CD4-positive, alpha-beta T cell (primary cell): ENCODE results near the gene MYRFL. TPM values are rescaled to one million over a fixed set of nuclear protein-coding genes. Genes with fewer than 3 reads are reported as not detected.

Experiments
- ATAC-seq: fragments of 200-7000 bp; cut with Tn5 transposase; one replicate; pipeline ENCODE4 v1.10.0; 2022; ENCODE audit warnings: mild to moderate bottlenecking; ENCODE audit not compliant: poor library complexity
- CTCF ChIA-PET: fragments of 350-600 bp; sonication (Branson Sonifier 250); formaldehyde crosslinking; loops from one replicate; lab custom pipeline; 2021; ENCODE audit warnings: antibody characterized with exemption, inconsistent platforms; lab: Charles Lee
- POLR2A ChIA-PET: fragments of 350-600 bp; sonication (Branson Sonifier 250); formaldehyde crosslinking; loops from one replicate; lab custom pipeline; 2021; ENCODE audit warnings: antibody characterized with exemption, inconsistent platforms; lab: Charles Lee
- DNase-seq, 14 experiments: peaks; one replicate each; pipeline ENCODE4 v3.0.0-alpha.2; 2013 to 2020; ENCODE audit warnings: mixed read lengths in 2 of 14
- H3K27ac ChIP-seq, 2 donors: one replicate each; pipeline versions ENCODE4 v1.5.1 to v1.7.0; 2013; ENCODE audit warnings: low read length in 2 of 2, low read depth in 1 of 2, mild to moderate bottlenecking in 1 of 2
- H3K27me3 ChIP-seq, 2 experiments: 1 replicate in 1 of 2; 2 replicates in 1 of 2; pipeline versions ENCODE4 v1.6.1 to v1.7.0; 2013; ENCODE audit warnings: low read length in 2 of 2, control low read depth in 1 of 2, mild to moderate bottlenecking in 1 of 2, moderate library complexity in 1 of 2; ENCODE audit not compliant: insufficient read depth in 2 of 2, control insufficient read depth in 1 of 2
- H3K36me3 ChIP-seq: one replicate; pipeline ENCODE4 v1.6.1; 2013; ENCODE audit warnings: low read length, control low read depth; ENCODE audit not compliant: insufficient read depth
- H3K4me1 ChIP-seq: one replicate; pipeline ENCODE4 v1.6.1; 2013; ENCODE audit warnings: low read length, control low read depth; ENCODE audit not compliant: insufficient read depth
- H3K4me3 ChIP-seq: one replicate; pipeline ENCODE4 v1.5.1; 2013; ENCODE audit warnings: mild to moderate bottlenecking, low read length, moderate library complexity
- H3K9me3 ChIP-seq, 2 experiments: 1 replicate in 1 of 2; 2 replicates in 1 of 2; pipeline versions ENCODE4 v1.6.1 to v1.7.0; 2013; ENCODE audit warnings: low read length in 2 of 2, mild to moderate bottlenecking in 2 of 2, control low read depth in 1 of 2, moderate library complexity in 1 of 2; ENCODE audit not compliant: control insufficient read depth in 1 of 2, insufficient read depth in 1 of 2
- H3K27ac Mint-ChIP-seq: one replicate; pipeline ENCODE4 v1.8.0; 2020; ENCODE audit warnings: mixed read lengths
- H3K27me3 Mint-ChIP-seq: one replicate; pipeline ENCODE4 v1.8.0; 2021; ENCODE audit warnings: mixed read lengths
- H3K36me3 Mint-ChIP-seq: one replicate; pipeline ENCODE4 v1.8.0; 2021; ENCODE audit warnings: low read depth, mixed read lengths
- H3K4me1 Mint-ChIP-seq: one replicate; pipeline ENCODE4 v1.8.0; 2021; ENCODE audit warnings: low read depth, mixed read lengths
- H3K4me3 Mint-ChIP-seq: one replicate; pipeline ENCODE4 v1.8.0; 2020; ENCODE audit warnings: mild to moderate bottlenecking, mixed read lengths
- H3K9me3 Mint-ChIP-seq: one replicate; pipeline ENCODE4 v1.8.0; 2020; ENCODE audit warnings: mixed read lengths
- intact Hi-C, 2 experiments: fragments of 100-400 bp; cut with DNase I in 1 of 2; cut with micrococcal nuclease in 1 of 2; formaldehyde crosslinking; loops; one replicate each; pipeline versions ENCODE4 v1.15.1 to v1.9.0; 2023 to 2025; cut with DNase I, micrococcal nuclease
- total RNA-seq, 174 experiments: library from RNA in 2 of 174; stranded (reverse) in 2 of 174; gene quantifications; one replicate each; pipeline ENCODE4 v1.2.3 and lab custom pipeline; 2021 to 2026
- TF ChIP-seq, protein P1 (sequence below): fragments of 200-600 bp; IDR thresholded peaks from one replicate; pipeline ENCODE4 v1.8.0; 2022; ENCODE audit warnings: antibody characterized with exemption, mild to moderate bottlenecking

Gene MYRFL
- total RNA-seq, 2 experiments from 2014 or later: not detected

- ChIA-PET POLR2A (interaction anchor here (0.6 kb wide), 1 partner anchor 829 kb away, joined by 3 read pairs; no protein-coding TSS in a partner anchor), CTCF (interaction anchor here (1.1 to 3.7 kb wide), 3 partner anchors 8 to 676 kb away, joined by 3 to 16 read pairs (median 5); no protein-coding TSS in a partner anchor)
- Histone ChIP-seq H3K4me3 (no peak overlapping the region), H3K36me3 (no peaks in the 10 kb centered on the region), H3K4me1 (no peaks in the 10 kb centered on the region), H3K27me3 (no peaks in the 10 kb centered on the region), H3K9me3 (no peaks in the 10 kb centered on the region), H3K27ac (no peak overlapping the region)
- intact Hi-C loops: loop anchor here (1.0 to 5.0 kb wide), 3 partner anchors 677 to 832 kb away; no protein-coding TSS in a partner anchor
- peak; percentile 26 to 71 (median 48) for DNase-seq
- ATAC-seq: peak; percentile 29
- Mint-ChIP-seq H3K36me3 (no peaks in the 10 kb centered on the region), H3K27me3 (peaks cover 8% of the 10 kb centered on the region), H3K4me1 (no peaks in the 10 kb centered on the region), H3K27ac (no peak overlapping the region), H3K9me3 (no peaks in the 10 kb centered on the region), H3K4me3 (no peak overlapping the region)
- TF ChIP-seq, protein P1, sequence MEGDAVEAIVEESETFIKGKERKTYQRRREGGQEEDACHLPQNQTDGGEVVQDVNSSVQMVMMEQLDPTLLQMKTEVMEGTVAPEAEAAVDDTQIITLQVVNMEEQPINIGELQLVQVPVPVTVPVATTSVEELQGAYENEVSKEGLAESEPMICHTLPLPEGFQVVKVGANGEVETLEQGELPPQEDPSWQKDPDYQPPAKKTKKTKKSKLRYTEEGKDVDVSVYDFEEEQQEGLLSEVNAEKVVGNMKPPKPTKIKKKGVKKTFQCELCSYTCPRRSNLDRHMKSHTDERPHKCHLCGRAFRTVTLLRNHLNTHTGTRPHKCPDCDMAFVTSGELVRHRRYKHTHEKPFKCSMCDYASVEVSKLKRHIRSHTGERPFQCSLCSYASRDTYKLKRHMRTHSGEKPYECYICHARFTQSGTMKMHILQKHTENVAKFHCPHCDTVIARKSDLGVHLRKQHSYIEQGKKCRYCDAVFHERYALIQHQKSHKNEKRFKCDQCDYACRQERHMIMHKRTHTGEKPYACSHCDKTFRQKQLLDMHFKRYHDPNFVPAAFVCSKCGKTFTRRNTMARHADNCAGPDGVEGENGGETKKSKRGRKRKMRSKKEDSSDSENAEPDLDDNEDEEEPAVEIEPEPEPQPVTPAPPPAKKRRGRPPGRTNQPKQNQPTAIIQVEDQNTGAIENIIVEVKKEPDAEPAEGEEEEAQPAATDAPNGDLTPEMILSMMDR: peak; percentile 87
Observed at GRCh38 chr12:69900720-69901131, 75.7 kb downstream of the MYRFL start.

DNA sequence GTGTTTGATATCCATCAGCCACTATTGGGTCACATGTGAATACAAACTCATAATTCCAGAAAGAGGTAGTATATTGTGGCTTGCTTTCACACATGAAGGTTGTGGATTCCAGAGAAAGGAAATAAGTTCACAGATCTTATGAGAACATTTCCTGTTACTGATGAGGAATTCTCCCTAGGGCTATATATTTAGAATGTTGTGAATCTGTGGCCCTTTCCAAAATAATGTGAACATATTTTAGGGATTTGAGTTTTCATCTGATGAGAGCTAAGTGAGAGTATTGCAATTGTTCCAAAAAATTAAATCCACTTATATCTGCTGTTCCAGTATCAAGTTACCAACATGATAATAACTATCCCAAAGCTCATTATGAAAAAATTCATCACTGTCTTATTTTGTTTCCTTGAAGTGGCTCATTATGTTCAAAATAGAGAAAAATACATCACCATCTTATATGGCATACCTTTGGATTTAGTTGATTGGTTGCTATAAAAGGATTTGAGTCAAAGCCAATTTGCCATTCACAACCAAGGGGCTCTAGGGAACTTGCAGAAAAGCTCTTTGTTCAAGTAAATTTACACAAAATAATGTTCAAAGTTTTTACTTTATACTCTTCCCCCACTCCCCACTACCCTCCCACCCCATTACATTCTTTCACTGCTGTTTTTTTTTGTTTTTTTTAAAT lies 76.3 kb downstream of the MYRFL start:
- CTCF ChIA-PET: interaction anchor here (1.1 to 3.7 kb wide), 3 partner anchors 8 to 676 kb away, joined by 3 to 16 read pairs (median 5); no protein-coding TSS in a partner anchor
- POLR2A ChIA-PET: interaction anchor here (0.6 kb wide), 1 partner anchor 828 kb away, joined by 3 read pairs; no protein-coding TSS in a partner anchor
- H3K4me3 Mint-ChIP-seq: no peak overlapping the region

GRCh38 chr12:69903548-69903947 lies 78.5 kb downstream of the MYRFL start:
- H3K4me1 Mint-ChIP-seq: peaks cover 9% of the 10 kb centered on the region
- no peak for ATAC-seq
- H3K9me3 ChIP-seq: no peaks in the 10 kb centered on the region
- POLR2A ChIA-PET: no interaction called here
- intact Hi-C loops: loop anchor here in 1 of 2 experiments (5.0 kb wide), 1 partner anchor 829 kb away; no protein-coding TSS in a partner anchor
- no peaks in the 10 kb centered on the region for H3K36me3 ChIP-seq
- no peaks in the 10 kb centered on the region for H3K4me1 ChIP-seq
- no peak overlapping the region for H3K4me3 ChIP-seq
- no peaks in the 10 kb centered on the region for H3K9me3 Mint-ChIP-seq
- H3K27ac ChIP-seq: no peak overlapping the region
- TF ChIP-seq, protein P1: no peak
- DNase-seq: no peak
- CTCF ChIA-PET: interaction anchor here (3.7 kb wide), 1 partner anchor 673 kb away, joined by 16 read pairs; no protein-coding TSS in a partner anchor
- H3K27ac Mint-ChIP-seq: no peak overlapping the region
- H3K36me3 Mint-ChIP-seq: no peaks in the 10 kb centered on the region
- no peak overlapping the region for H3K4me3 Mint-ChIP-seq
- H3K27me3 Mint-ChIP-seq: peaks cover 4% of the 10 kb centered on the region
- no peaks in the 10 kb centered on the region for H3K27me3 ChIP-seq

More for the DNA sequence above, 76.3 kb downstream of the MYRFL start:
- Histone ChIP-seq H3K36me3 (no peaks in the 10 kb centered on the region), H3K9me3 (no peaks in the 10 kb centered on the region), H3K27me3 (no peaks in the 10 kb centered on the region), H3K4me1 (no peaks in the 10 kb centered on the region), H3K4me3 (no peak overlapping the region), H3K27ac (no peak overlapping the region)
- H3K27me3 Mint-ChIP-seq: peaks cover 5% of the 10 kb centered on the region
- H3K4me1 Mint-ChIP-seq: peaks cover 4% of the 10 kb centered on the region
- H3K27ac Mint-ChIP-seq: no peak overlapping the region
- no peaks in the 10 kb centered on the region for H3K36me3 Mint-ChIP-seq
- no peaks in the 10 kb centered on the region for H3K9me3 Mint-ChIP-seq
- DNase-seq: no peak
- intact Hi-C loops: loop anchor here in 1 of 2 experiments (5.0 kb wide), 1 partner anchor 831 kb away; no protein-coding TSS in a partner anchor
- no peak for ATAC-seq
- TF ChIP-seq, protein P1: no peak
